Dermis microvascular lymphatic vessel endothelial cell (primary cell): ENCODE measurements around the gene ELOA. TPM values are rescaled to one million over a fixed set of nuclear protein-coding genes. Genes with fewer than 3 reads are reported as not detected.
"Not testable (repeated sequence)": the region's sequence is repeated elsewhere in the genome, so short reads cannot be mapped to it uniquely, and the experiment has no call there.

ENCODE experiments used
- DNase-seq, 2 donors: peaks; one replicate each; pipeline versions ENCODE4 v3.0.0 to v3.0.0-alpha.2; 2010; ENCODE audit warnings: low read depth in 2 of 2
- total RNA-seq: library from RNA; depleted of rRNA; stranded (reverse); fragments of >200 nt; gene quantifications from 2 replicates; pipeline ENCODE4 v1.2.1, GENCODE V29; 2014

The ELOA gene
- total RNA-seq, result 15.4 and 22.1 TPM in 2 replicates

- DNase-seq, result peak in 1 of 2 donors; percentile 64
Measured at GRCh38 chr1:23743287-23744152, at the start of gene ELOA. ELOA (plus strand) TSS chr1:23743471; CDS start chr1:23743504, 33 bp downstream.

GRCh38 chr1:23693599-23693998 is 49.7 kb upstream of the ELOA start:
- no peak for DNase-seq

- DNase-seq, result no peak
Measured at GRCh38 chr1:23694371-23694770, 48.9 kb upstream of the ELOA start.

GRCh38 chr1:23695667-23696066 is 47.6 kb upstream of the ELOA start:
- no peak for DNase-seq

GRCh38 chr1:23696335-23696989 is 46.8 kb upstream of the ELOA start:
- DNase-seq, result no peak

GRCh38 chr1:23698466-23698865 is 44.8 kb upstream of the ELOA start:
- no peak for DNase-seq

GRCh38 chr1:23699280-23700179 is 43.7 kb upstream of the ELOA start:
- no peak for DNase-seq

- DNase-seq, result no peak
Measured at GRCh38 chr1:23701310-23701709, 42.0 kb upstream of the ELOA start.

GRCh38 chr1:23701996-23702395 is 41.3 kb upstream of the ELOA start:
- DNase-seq, result no peak

GRCh38 chr1:23704834-23705495 is 38.3 kb upstream of the ELOA start:
- no peak for DNase-seq

GRCh38 chr1:23709229-23709628 is 34.0 kb upstream of the ELOA start:
- DNase-seq, result no peak

- peak in 1 of 2 donors; percentile 36 for DNase-seq
Measured at GRCh38 chr1:23718482-23718881, 24.8 kb upstream of the ELOA start.

GRCh38 chr1:23719162-23719820 is 24.0 kb upstream of the ELOA start:
- peak in 1 of 2 donors; percentile 19 for DNase-seq

- no peak for DNase-seq
Measured at GRCh38 chr1:23720256-23720995, 22.8 kb upstream of the ELOA start.

- DNase-seq, result no peak
Measured at GRCh38 chr1:23722652-23723051, 20.6 kb upstream of the ELOA start.

GRCh38 chr1:23726686-23727085 is 16.6 kb upstream of the ELOA start:
- no peak for DNase-seq

- no peak for DNase-seq
Measured at GRCh38 chr1:23727362-23727811, 15.9 kb upstream of the ELOA start.

GRCh38 chr1:23732363-23733224 is 10.7 kb upstream of the ELOA start:
- DNase-seq, result peak in 1 of 2 donors; percentile 8

- not testable (repeated sequence) for DNase-seq
Measured at GRCh38 chr1:23733281-23733680, 10.0 kb upstream of the ELOA start.
